IgD-negative memory B cell (primary cell): Measurements from ENCODE around the gene ACSL5. TPM values are rescaled to one million over a fixed set of nuclear protein-coding genes. Genes with fewer than 3 reads are reported as not detected.
"Not testable (repeated sequence)": the region's sequence is repeated elsewhere in the genome, so short reads cannot be mapped to it uniquely, and the experiment has no call there.

ENCODE experiments used
- H3K27ac Mint-ChIP-seq, 3 donors: one replicate each; pipeline ENCODE4 v1.8.0; 2020 to 2022; ENCODE audit warnings: mild to moderate bottlenecking in 3 of 3, mixed read lengths in 3 of 3, moderate library complexity in 1 of 3
- H3K27me3 Mint-ChIP-seq: one replicate; pipeline ENCODE4 v1.8.0; 2021; ENCODE audit warnings: mixed read lengths
- H3K36me3 Mint-ChIP-seq: one replicate; pipeline ENCODE4 v1.8.0; 2020; ENCODE audit warnings: mild to moderate bottlenecking, mixed read lengths
- H3K4me1 Mint-ChIP-seq, 3 donors: one replicate each; pipeline ENCODE4 v1.8.0; 2020 to 2022; ENCODE audit warnings: mixed read lengths in 3 of 3, mild to moderate bottlenecking in 1 of 3
- H3K4me3 Mint-ChIP-seq, 4 donors: one replicate each; pipeline ENCODE4 v1.8.0; 2020 to 2022; ENCODE audit warnings: mild to moderate bottlenecking in 4 of 4, mixed read lengths in 4 of 4, moderate library complexity in 3 of 4
- H3K9me3 Mint-ChIP-seq, 3 donors: one replicate each; pipeline ENCODE4 v1.8.0; 2020 to 2021; ENCODE audit warnings: mixed read lengths in 3 of 3, mild to moderate bottlenecking in 1 of 3
- polyA plus RNA-seq: library from polyadenylated mRNA; unstranded; fragments of 300-500 nt; fragmentation: Illumina TruSeq; gene quantifications from one replicate; pipeline ENCODE4 v1.2.3, GENCODE V29; 2021

Gene ACSL5
- polyA plus RNA-seq, 1 donor from 2014 or later, result 52.3 TPM

DNA sequence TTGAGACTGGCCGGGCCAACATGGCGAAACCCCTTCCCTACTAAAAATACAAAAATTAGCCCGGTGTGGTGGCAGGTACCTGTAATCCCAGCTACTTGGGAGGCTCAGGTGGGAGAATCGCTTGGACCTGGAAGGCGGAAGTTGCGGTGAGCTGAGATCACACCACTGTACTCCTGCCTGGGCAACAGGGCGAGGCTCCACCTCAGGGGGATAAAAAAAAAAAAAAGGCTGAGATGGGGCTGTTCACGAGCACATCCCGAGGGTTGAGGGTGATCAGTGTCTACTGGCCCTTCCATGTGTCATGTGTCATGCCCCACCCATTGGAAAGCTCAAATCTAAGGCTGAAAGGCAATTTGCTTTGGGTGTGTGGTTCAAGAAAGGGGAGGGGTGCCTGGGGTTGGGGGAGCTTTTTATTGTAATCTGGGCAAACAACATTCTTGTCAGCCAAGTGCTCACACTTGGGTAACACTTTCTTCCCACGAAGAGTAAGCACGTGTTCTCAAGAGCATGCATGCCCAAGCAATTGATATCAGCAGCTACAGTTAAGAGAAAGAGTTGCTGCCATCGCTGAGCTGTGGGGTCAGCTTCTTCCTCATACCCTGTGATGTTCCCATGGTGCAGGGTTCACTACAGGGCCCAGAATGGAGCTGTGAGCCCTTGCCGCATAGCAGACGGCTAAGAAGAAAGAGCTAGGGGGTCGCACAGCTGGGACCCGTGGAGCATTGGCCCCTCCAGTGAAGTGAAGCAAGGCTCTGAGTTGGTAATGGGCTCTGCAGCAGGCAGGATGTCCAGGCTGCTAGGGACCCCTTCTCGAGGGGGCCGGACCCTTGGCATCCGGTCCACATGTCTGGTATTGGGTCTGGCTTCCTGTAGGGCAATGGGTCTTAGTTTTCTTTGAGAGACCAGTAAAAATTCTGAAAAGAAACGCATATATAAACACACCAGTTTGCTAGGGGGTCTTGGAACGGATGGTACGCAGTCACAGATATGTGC lies 9.9 kb upstream of the ACSL5 start:
- H3K27me3 Mint-ChIP-seq, result peaks cover 4% of the 10 kb centered on the region
- H3K4me3 Mint-ChIP-seq, result no peak overlapping the region
- no peak overlapping the region for H3K27ac Mint-ChIP-seq
- H3K36me3 Mint-ChIP-seq, result peaks cover 2% of the 10 kb centered on the region
- H3K4me1 Mint-ChIP-seq, result peaks cover 0 to 4% (median 4%) of the 10 kb centered on the region in 3 donors
- H3K9me3 Mint-ChIP-seq, result no peaks in the 10 kb centered on the region

DNA sequence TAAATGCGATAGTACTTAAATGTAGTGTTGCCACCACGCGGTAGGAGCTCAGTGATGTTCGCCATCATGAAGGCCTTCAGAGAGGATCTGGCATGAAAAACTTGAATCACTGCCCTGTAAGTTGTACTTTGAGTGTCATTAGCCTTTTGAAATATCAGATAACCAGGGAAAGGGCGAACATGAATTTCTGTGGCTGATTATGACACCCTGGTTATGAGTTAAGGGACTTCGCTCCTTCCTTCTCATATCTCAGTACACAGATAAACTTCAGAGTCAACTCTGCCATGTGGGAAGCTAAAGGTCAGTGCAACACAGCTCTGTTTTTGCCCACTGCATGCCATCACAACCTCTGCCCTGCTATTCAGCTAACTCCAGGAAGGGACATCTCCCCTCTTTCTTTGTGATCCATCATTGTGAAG lies 8.9 kb upstream of the ACSL5 start:
- peaks cover 2% of the 10 kb centered on the region for H3K36me3 Mint-ChIP-seq
- H3K27me3 Mint-ChIP-seq, result peaks cover 4% of the 10 kb centered on the region
- no peaks in the 10 kb centered on the region for H3K9me3 Mint-ChIP-seq
- peaks cover 2 to 10% (median 4%) of the 10 kb centered on the region in 3 donors for H3K4me1 Mint-ChIP-seq
- no peak overlapping the region for H3K4me3 Mint-ChIP-seq
- no peak overlapping the region for H3K27ac Mint-ChIP-seq

DNA sequence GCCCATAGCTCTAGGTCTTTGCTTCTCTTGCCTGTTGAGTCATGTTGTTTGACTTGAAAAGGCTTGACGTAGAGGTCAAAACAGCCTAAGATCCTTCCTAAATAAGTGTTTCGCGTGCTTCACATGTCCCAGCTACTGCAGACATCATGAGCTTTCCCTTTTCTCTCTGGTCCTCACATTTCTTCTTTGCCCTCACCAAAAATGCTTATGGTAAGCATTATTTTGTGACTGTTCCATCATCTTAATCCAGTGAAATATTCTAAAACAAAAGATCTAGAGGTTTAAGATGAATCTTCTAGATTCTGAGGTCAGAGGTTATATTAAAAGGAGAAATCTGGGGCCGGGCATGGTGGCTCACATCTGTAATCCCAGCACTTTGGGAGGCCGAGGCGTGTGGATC lies 8.5 kb upstream of the ACSL5 start:
- Mint-ChIP-seq H3K4me1 (peaks cover 2 to 10% (median 4%) of the 10 kb centered on the region in 3 donors), H3K9me3 (no peaks in the 10 kb centered on the region), H3K4me3 (no peak overlapping the region), H3K36me3 (peaks cover 2% of the 10 kb centered on the region), H3K27ac (no peak overlapping the region), H3K27me3 (peaks cover 4% of the 10 kb centered on the region)

DNA sequence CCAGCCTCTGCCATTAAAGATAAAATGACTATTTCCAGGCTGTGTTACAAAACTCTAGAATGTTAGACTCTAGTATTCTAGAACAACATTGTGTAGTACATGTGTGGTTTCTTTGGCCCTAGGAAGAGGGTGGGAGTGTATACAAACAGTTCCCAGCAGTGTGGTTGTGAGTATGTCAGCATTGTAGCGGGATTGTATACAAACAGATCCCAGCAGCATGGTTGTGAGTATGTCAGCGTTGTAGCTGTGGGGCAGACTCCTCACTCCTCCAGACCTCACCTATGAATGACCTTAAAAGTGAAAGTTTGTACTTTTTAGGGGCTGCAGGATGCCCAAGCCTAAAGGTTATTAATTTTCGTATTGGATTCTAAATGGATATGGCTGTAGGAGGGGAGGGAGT lies 6.9 kb upstream of the ACSL5 start:
- no peaks in the 10 kb centered on the region for H3K9me3 Mint-ChIP-seq
- H3K4me1 Mint-ChIP-seq, result peaks cover 2 to 11% (median 4%) of the 10 kb centered on the region in 3 donors
- H3K27ac Mint-ChIP-seq, result peak overlapping the region in 1 of 3 donors; percentile 88
- H3K4me3 Mint-ChIP-seq, result no peak overlapping the region
- peaks cover 2% of the 10 kb centered on the region for H3K36me3 Mint-ChIP-seq
- H3K27me3 Mint-ChIP-seq, result peaks cover 2% of the 10 kb centered on the region

DNA sequence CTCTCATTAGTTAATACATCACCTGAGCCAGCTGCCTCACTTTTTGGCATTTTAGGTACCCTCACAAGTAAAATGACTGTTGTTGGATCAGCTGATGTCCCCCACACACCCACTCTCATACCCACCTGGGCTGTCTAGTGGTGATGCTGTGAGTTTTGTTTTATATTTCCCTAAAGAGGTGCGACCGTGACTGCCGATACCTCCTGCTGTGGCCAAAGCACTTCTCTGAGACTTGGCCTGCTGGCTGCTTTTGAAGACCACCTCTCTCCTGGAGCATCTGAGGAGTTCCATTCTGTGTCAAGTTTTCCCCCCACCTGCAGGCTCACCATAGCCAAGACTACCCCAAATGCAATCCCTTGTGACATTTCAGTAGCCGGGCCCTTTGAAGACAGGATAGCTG lies 6.4 kb upstream of the ACSL5 start:
- no peak overlapping the region for H3K27ac Mint-ChIP-seq
- H3K36me3 Mint-ChIP-seq, result peaks cover 2% of the 10 kb centered on the region
- H3K9me3 Mint-ChIP-seq, result no peaks in the 10 kb centered on the region
- no peaks in the 10 kb centered on the region for H3K27me3 Mint-ChIP-seq
- no peak overlapping the region for H3K4me3 Mint-ChIP-seq
- H3K4me1 Mint-ChIP-seq, result peaks cover 2 to 15% (median 4%) of the 10 kb centered on the region in 3 donors

DNA sequence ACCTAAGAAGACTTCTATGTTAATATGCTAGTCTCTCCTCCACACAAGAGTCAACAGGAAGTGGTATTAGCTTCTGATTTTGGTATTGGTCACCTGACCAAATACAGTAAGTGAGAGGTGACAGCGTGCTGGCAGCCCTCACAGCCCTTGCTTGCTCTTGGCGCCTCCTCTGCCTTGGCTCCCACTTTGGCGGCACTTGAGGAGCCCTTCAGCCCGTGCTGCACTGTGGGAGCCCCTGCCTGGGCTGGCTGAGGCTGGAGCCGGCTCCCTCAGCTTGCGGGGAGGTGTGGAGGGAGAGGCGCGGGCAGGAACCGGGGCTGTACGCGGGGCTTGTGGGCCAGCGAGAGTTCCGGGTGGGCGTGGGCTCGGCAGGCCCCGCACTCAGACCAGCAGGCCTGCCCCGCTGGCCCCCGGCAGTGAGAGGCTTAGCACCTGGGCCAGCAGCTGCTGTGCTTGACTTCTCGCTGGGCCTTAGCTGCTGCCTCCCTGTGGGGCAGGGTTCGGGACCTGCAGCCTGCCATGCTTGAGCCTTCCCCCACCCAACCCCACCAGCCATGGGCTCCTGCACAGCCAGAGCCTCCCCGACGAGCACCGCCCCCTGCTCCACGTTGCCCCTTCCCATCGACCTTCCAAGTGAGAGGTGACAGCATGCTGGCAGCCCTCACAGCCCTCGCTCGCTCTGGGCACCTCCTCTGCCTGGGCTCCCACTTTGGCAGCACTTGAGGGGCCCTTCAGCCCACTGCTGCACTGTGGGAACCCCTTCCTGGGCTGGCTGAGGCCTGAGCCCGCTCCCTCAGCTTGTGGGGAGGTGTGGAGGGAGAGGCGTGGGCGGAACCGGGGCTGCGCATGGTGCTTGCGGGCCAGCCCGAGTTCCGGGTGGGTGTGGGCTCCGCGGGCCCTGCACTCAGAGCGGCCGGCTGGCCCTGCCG lies 4.2 kb upstream of the ACSL5 start:
- Mint-ChIP-seq H3K4me1 (peaks cover 4 to 18% (median 8%) of the 10 kb centered on the region in 3 donors), H3K36me3 (peaks cover 2% of the 10 kb centered on the region), H3K9me3 (no peaks in the 10 kb centered on the region), H3K4me3 (peak overlapping the region in 1 of 4 donors; percentile 65), H3K27ac (peak overlapping the region in 1 of 3 donors; percentile 81), H3K27me3 (no peaks in the 10 kb centered on the region)

DNA sequence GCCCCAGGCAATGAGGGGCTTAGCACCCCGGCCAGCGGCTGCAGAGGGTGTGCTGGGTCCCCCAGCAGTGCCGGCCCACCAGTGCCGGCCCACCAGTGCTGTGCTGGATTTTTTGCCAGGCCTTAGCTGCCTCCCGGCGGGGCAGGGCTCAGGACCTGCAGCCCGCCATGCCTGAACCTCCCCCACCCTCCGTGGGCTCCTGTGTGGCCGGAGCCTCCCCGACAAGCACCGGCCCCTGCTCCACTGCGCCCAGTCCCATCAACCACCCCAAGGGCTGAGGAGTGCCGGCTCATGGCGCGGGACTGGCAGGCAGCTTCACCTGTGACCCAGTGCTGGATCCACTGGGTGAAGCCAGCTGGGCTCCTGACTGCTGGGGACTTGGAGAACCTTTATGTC lies 3.5 kb upstream of the ACSL5 start:
- Mint-ChIP-seq H3K9me3 (no peaks in the 10 kb centered on the region), H3K27me3 (no peaks in the 10 kb centered on the region), H3K4me1 (peaks cover 10 to 24% (median 14%) of the 10 kb centered on the region in 3 donors), H3K36me3 (peaks cover 2% of the 10 kb centered on the region), H3K27ac (no peak overlapping the region), H3K4me3 (no peak overlapping the region)

DNA sequence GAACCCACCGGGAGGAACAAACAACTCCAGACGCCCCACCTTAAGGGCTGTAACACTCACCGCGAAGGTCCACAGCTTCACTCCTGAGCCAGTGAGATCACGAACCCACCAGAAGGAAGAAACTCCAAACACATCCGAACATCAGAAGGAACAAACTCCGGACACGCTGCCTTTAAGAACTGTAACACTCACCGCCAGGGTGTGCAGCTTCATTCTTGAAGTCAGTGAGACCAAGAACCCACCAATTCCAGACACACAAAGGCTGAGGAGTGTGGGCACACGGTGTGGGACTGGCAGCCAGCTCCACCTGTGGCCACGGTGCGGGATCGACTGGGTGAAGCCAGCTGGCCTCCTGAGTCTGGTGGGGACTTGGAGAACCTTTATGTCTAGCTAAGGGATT lies 2.6 kb upstream of the ACSL5 start:
- H3K4me3 Mint-ChIP-seq, H3K27me3 Mint-ChIP-seq, H3K36me3 Mint-ChIP-seq, H3K9me3 Mint-ChIP-seq: not testable (repeated sequence)
- peak overlapping the region in 2 of 3 donors; percentile 47 to 73 for H3K27ac Mint-ChIP-seq
- peaks cover 15 to 27% (median 18%) of the 10 kb centered on the region in 3 donors for H3K4me1 Mint-ChIP-seq

DNA sequence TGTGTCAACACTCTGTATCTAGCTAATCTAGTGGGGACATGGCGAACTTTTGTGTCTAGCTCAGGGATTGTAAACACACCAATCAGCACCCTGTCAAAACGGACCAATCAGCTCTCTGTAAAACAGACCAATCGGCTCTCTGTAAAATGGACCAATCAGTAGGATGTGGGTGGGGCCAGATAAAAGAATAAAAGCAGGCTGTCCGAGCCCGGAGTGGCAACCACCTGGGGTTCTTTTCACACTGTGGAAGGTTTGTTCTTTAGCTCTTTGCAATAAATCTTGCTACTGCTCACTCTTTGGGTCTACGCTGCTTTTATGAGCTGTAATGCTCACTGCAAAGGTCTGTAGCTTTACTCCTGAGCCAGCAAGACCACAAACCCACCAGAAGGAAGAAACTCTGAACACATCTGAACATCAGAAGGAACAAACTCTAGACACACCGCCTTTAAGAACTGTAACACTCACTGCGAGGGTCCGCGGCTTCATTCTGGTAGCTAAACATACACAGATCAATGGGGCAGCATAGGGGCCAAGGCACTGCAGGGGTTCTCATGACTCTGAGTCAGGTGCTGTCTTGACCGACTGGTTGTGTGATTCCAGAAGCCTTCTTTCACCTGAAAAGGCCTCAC lies 1.6 kb upstream of the ACSL5 start:
- not testable (repeated sequence) for H3K27me3 Mint-ChIP-seq, H3K9me3 Mint-ChIP-seq, H3K36me3 Mint-ChIP-seq, H3K27ac Mint-ChIP-seq
- Mint-ChIP-seq H3K4me1 (peaks cover 14 to 35% (median 21%) of the 10 kb centered on the region in 3 donors), H3K4me3 (peak overlapping the region in 1 of 4 donors; percentile 22)

DNA sequence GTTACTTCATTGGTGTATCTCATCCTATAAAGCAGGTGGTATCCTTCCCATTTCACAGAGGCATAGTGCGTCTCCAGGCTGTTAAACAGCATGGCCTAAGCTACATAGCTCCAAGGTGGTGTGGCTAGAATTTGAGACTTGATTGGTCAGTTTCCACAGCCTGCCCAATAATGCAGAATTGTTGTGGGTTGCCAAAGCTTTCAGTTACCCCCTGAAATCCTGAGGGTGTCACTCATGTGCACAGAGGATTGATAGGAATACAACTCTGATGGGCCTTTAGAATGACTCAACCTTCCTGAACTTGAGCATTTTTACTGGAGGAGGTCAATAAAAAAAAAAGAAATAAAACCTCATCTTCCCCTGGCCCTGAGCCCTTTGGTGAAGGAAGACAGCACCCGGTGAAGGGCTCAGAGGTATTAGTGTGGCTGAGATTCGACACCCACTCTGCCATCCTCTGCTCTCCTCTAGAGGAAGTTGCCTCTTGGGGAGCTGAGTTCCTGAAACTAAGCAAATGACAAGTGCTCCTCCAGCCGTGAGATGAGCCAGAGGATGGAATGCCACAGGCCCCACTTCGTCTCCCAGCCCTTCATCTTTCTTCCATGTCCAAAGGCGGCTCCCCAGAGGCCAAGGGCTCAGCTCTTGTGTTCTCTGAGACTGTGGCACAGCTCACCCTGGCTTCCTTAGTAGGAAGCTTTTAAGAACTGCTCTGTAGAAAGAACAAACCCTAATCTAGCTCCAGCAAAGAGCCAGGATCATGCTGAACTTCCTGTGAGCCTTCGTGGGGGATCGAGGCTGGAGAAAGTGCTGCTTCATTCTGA lies 1.0 kb downstream of the ACSL5 start:
- peaks cover 22 to 38% (median 36%) of the 10 kb centered on the region in 3 donors for H3K4me1 Mint-ChIP-seq
- peaks cover 2% of the 10 kb centered on the region for H3K36me3 Mint-ChIP-seq
- H3K27me3 Mint-ChIP-seq, result no peaks in the 10 kb centered on the region
- H3K9me3 Mint-ChIP-seq, result no peaks in the 10 kb centered on the region
- peak overlapping the region; percentile 81 to 100 (median 99) for H3K27ac Mint-ChIP-seq
- peak overlapping the region; percentile 94 to 100 (median 100) for H3K4me3 Mint-ChIP-seq

DNA sequence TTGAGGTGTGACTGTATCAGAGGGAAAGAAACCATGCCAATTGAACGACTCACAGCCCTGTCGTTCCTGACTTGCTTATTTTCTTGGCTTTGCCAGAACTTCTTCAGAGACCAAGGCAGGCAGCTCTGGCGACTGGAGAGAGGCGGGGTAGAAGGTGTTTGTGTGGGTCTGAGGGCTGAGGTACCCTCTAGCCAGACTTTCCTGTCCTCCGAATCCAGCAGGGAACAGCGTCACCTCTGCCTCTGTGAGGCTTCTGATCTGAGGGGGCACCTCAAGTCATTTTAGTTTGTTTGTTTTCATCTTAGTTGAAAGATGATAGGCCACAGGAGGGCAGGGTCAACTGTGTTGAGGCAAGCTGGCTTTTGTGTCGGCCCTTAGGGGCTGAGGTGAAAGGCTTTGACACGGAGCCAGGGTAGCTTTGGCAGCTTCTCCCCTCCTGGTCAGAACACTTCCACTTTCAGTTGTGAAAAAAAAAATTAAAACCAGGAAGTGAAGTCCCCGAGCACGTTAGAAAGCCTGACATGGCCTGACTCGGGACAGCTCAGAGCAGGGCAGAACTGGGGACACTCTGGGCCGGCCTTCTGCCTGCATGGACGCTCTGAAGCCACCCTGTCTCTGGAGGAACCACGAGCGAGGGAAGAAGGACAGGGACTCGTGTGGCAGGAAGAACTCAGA lies 1.9 kb downstream of the ACSL5 start:
- H3K4me1 Mint-ChIP-seq, result peaks cover 27 to 43% (median 42%) of the 10 kb centered on the region in 3 donors
- peak overlapping the region; percentile 81 to 100 (median 99) for H3K27ac Mint-ChIP-seq
- peak overlapping the region; percentile 94 to 100 (median 100) for H3K4me3 Mint-ChIP-seq
- no peaks in the 10 kb centered on the region for H3K9me3 Mint-ChIP-seq
- no peaks in the 10 kb centered on the region for H3K27me3 Mint-ChIP-seq
- peaks cover 3% of the 10 kb centered on the region for H3K36me3 Mint-ChIP-seq

DNA sequence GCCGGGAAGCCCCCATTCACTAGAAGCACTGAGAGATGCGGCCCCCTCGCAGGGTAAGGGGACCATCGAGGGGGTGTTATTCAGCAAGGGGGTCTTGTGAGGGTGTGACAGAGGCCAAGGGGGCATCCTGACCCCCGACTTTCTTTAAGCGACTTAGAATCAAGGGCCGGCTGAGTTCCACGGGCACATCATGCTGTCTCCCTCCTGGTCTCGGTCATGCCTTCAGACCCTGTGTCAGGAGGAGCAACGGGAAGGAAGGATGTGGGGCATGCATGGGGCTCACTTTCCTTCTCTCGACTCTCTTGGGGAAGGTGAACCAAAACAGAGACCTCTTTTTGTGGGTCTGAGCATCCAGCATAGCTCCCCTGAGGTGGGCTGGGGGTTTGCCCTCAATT lies 2.5 kb downstream of the ACSL5 start:
- peak overlapping the region; percentile 81 to 100 (median 99) for H3K27ac Mint-ChIP-seq
- H3K36me3 Mint-ChIP-seq, result peaks cover 3% of the 10 kb centered on the region
- no peaks in the 10 kb centered on the region for H3K9me3 Mint-ChIP-seq
- peaks cover 31 to 46% (median 42%) of the 10 kb centered on the region in 3 donors for H3K4me1 Mint-ChIP-seq
- H3K27me3 Mint-ChIP-seq, result no peaks in the 10 kb centered on the region
- peak overlapping the region; percentile 94 to 100 (median 100) for H3K4me3 Mint-ChIP-seq

DNA sequence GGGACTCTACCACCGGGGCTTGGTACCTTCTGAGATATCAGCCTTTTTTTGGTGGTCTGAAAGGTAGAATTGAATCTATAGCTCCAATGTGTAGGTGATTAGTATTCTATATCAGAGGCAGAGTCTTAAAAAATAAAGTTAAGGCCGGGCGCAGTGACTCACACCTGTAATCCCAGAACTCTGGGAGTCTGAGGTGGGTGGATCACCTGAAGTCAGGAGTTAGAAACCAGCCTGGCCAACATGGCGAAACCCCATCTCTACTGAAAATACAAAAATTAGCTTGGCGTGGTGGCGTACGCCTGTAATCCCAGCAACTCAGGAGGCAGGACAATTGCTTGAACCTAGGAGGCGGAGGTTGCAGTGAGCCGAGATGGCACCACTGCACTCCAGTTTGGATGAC lies 3.2 kb downstream of the ACSL5 start:
- H3K27me3 Mint-ChIP-seq, H3K9me3 Mint-ChIP-seq, H3K36me3 Mint-ChIP-seq: not testable (repeated sequence)
- H3K27ac Mint-ChIP-seq, result peak overlapping the region in 2 of 3 donors; percentile 19 to 100
- peaks cover 31 to 47% (median 41%) of the 10 kb centered on the region in 3 donors for H3K4me1 Mint-ChIP-seq
- peak overlapping the region; percentile 65 to 100 (median 96) for H3K4me3 Mint-ChIP-seq
